ENCODE data around the gene PNLDC1.

The PNLDC1 gene

GRCh38 chr6:159797554-159797953 is 2.5 kb upstream of the PNLDC1 start:
- TF ChIP-seq CTCF (IDR thresholded peaks at IDR 0.05; ENCODE audit: low read depth, low read length), result no peak
- Histone ChIP-seq H3K27ac (no peak overlapping the region), H3K27me3 (ENCODE audit: insufficient read depth, low read depth, severe bottlenecking) (no peaks in the 10 kb centered on the region), H3K36me3 (peaks cover 64% of the 10 kb centered on the region), H3K9me3 (ENCODE audit: severe bottlenecking) (no peaks in the 10 kb centered on the region), H3K4me3 (ENCODE audit: low read depth, low read length) (no peak overlapping the region)
- DNase-seq, result no peak

GRCh38 chr6:159801935-159802334 is 1.9 kb downstream of the PNLDC1 start:
- Histone ChIP-seq H3K27me3 (ENCODE audit: insufficient read depth, low read depth, severe bottlenecking) (no peaks in the 10 kb centered on the region), H3K4me3 (ENCODE audit: low read depth, low read length) (no peak overlapping the region), H3K27ac (no peak overlapping the region), H3K9me3 (ENCODE audit: severe bottlenecking) (no peaks in the 10 kb centered on the region), H3K36me3 (peaks cover 30% of the 10 kb centered on the region)
- DNase-seq, result no peak
- no peak for TF ChIP-seq CTCF (IDR thresholded peaks at IDR 0.05; ENCODE audit: low read depth, low read length)

GRCh38 chr6:159804504-159804903 is 4.4 kb downstream of the PNLDC1 start:
- no peaks in the 10 kb centered on the region for H3K9me3 ChIP-seq (ENCODE audit: severe bottlenecking)
- H3K27ac ChIP-seq, result no peak overlapping the region
- no peak for DNase-seq
- TF ChIP-seq CTCF (IDR thresholded peaks at IDR 0.05; ENCODE audit: low read depth, low read length), result no peak
- no peak overlapping the region for H3K4me3 ChIP-seq (ENCODE audit: low read depth, low read length)
- H3K36me3 ChIP-seq, result peaks cover 5% of the 10 kb centered on the region
- no peaks in the 10 kb centered on the region for H3K27me3 ChIP-seq (ENCODE audit: insufficient read depth, low read depth, severe bottlenecking)

- no peak overlapping the region for H3K27ac ChIP-seq
- H3K9me3 ChIP-seq (ENCODE audit: severe bottlenecking), result no peaks in the 10 kb centered on the region
- no peak overlapping the region for H3K4me3 ChIP-seq (ENCODE audit: low read depth, low read length)
- DNase-seq, result no peak
- H3K27me3 ChIP-seq (ENCODE audit: insufficient read depth, low read depth, severe bottlenecking), result no peaks in the 10 kb centered on the region
- no peak for TF ChIP-seq CTCF (IDR thresholded peaks at IDR 0.05; ENCODE audit: low read depth, low read length)
- no peaks in the 10 kb centered on the region for H3K36me3 ChIP-seq
Observed at GRCh38 chr6:159805440-159806020, 5.5 kb downstream of the PNLDC1 start.

- H3K27me3 ChIP-seq (ENCODE audit: insufficient read depth, low read depth, severe bottlenecking), result no peaks in the 10 kb centered on the region
- H3K36me3 ChIP-seq, result no peaks in the 10 kb centered on the region
- H3K9me3 ChIP-seq (ENCODE audit: severe bottlenecking), result no peaks in the 10 kb centered on the region
- no peak overlapping the region for H3K27ac ChIP-seq
- TF ChIP-seq CTCF (IDR thresholded peaks at IDR 0.05; ENCODE audit: low read depth, low read length), result no peak
- DNase-seq, result no peak
- H3K4me3 ChIP-seq (ENCODE audit: low read depth, low read length), result no peak overlapping the region
Observed at GRCh38 chr6:159806021-159806458, 6.0 kb downstream of the PNLDC1 start.

Data from WERI-Rb-1 (cell line).